NCI-H2081 (cell line): ENCODE data around the gene GRIK4.
A peak's percentile ranks its signal among the peaks of the same experiment; 100 is the strongest.

Experiments used
- DNase-seq, 2 experiments: peaks; one replicate each; lab custom pipeline; 2025; lab: John Stamatoyannopoulos, UW

GRIK4 gene

GRCh38 chr11:120810251-120810650 lies 298.7 kb downstream of the GRIK4 start:
- DNase-seq: no peak

- no peak for DNase-seq
These were observed 299.7 kb downstream of the GRIK4 start for GRCh38 chr11:120811199-120811598.

- no peak for DNase-seq
These were observed 300.2 kb downstream of the GRIK4 start for GRCh38 chr11:120811731-120812130.

- DNase-seq: no peak
These were observed 303.2 kb downstream of the GRIK4 start for GRCh38 chr11:120814531-120815318.

- no peak for DNase-seq
These were observed 304.0 kb downstream of the GRIK4 start for GRCh38 chr11:120815319-120816100.

GRCh38 chr11:120816176-120816575 lies 304.6 kb downstream of the GRIK4 start:
- DNase-seq: no peak

GRCh38 chr11:120816711-120817110 lies 305.2 kb downstream of the GRIK4 start:
- no peak for DNase-seq

GRCh38 chr11:120817158-120817557 lies 305.6 kb downstream of the GRIK4 start:
- no peak for DNase-seq

- DNase-seq: no peak
These were observed 306.5 kb downstream of the GRIK4 start for GRCh38 chr11:120818097-120818496.

- DNase-seq: peak in 1 of 2 experiments; percentile 17
These were observed 307.5 kb downstream of the GRIK4 start for GRCh38 chr11:120819003-120819402.

- DNase-seq: no peak
These were observed 308.2 kb downstream of the GRIK4 start for GRCh38 chr11:120819437-120820365.

- DNase-seq: no peak
These were observed 311.6 kb downstream of the GRIK4 start for GRCh38 chr11:120823159-120823558.

GRCh38 chr11:120824242-120824641 lies 312.7 kb downstream of the GRIK4 start:
- DNase-seq: no peak

GRCh38 chr11:120827198-120827597 lies 315.6 kb downstream of the GRIK4 start:
- no peak for DNase-seq

- DNase-seq: no peak
These were observed 316.3 kb downstream of the GRIK4 start for GRCh38 chr11:120827820-120828219.

- no peak for DNase-seq
These were observed 317.3 kb downstream of the GRIK4 start for GRCh38 chr11:120828847-120829246.

GRCh38 chr11:120830085-120830620 lies 318.6 kb downstream of the GRIK4 start:
- no peak for DNase-seq

- no peak for DNase-seq
These were observed 321.1 kb downstream of the GRIK4 start for GRCh38 chr11:120832481-120833238.

- DNase-seq: no peak
These were observed 323.2 kb downstream of the GRIK4 start for GRCh38 chr11:120834686-120835210.

- no peak for DNase-seq
These were observed 324.2 kb downstream of the GRIK4 start for GRCh38 chr11:120835601-120836228.
